Thyroid gland (tissue), 4 donors: ENCODE results near the gene CACNA2D3. TPM values are rescaled to one million over a fixed set of nuclear protein-coding genes. Genes with fewer than 3 reads are reported as not detected.

Experiments
- DNase-seq, 2 donors: peaks; one replicate each; pipeline ENCODE4 v3.0.0-alpha.2; 2019
- H3K27ac ChIP-seq, 3 donors: fragments of 200-600 bp; sonication (generic); 1 replicate in 2 of 3; 2 replicates in 1 of 3; pipeline ENCODE4 v1.5.1; 2016 to 2019; ENCODE audit warnings: mild to moderate bottlenecking in 1 of 3, moderate library complexity in 1 of 3
- H3K27me3 ChIP-seq: fragments of 200-600 bp; sonication (generic); one replicate; pipeline ENCODE4 v1.5.1; 2019
- H3K36me3 ChIP-seq, 2 donors: fragments of 200-600 bp; sonication (generic); one replicate each; pipeline ENCODE4 v1.5.1; 2016 to 2019
- H3K4me1 ChIP-seq, 2 donors: fragments of 200-600 bp; sonication (generic); one replicate each; pipeline ENCODE4 v1.5.1; 2017 to 2019
- H3K4me3 ChIP-seq, 3 donors: fragments of 200-600 bp; sonication (generic); replicated peaks in 1 of 3; 1 replicate in 2 of 3; 2 replicates in 1 of 3; pipeline ENCODE4 v1.5.1; 2016; ENCODE audit warnings: mild to moderate bottlenecking in 1 of 3
- H3K9me3 ChIP-seq: fragments of 200-600 bp; sonication (generic); one replicate; pipeline ENCODE4 v1.5.1; 2017
- CTCF ChIP-seq, 6 experiments: fragments of 200-600 bp in 3 of 6; fragments of 450-650 bp in 3 of 6; sonication (generic) in 3 of 6; IDR thresholded peaks; one replicate each; pipeline ENCODE4 v1.5.1; 2016 to 2019; ENCODE audit warnings: antibody characterized with exemption in 6 of 6, mild to moderate bottlenecking in 2 of 6, inconsistent platforms in 1 of 6, moderate library complexity in 1 of 6
- POLR2A ChIP-seq, 2 donors: fragments of 450-650 bp; IDR thresholded peaks; one replicate each; pipeline ENCODE4 v1.6.1; 2017; ENCODE audit warnings: antibody characterized with exemption in 2 of 2, mild to moderate bottlenecking in 2 of 2, moderate library complexity in 1 of 2
- WGBS, 2 donors: methylation state at CpG; one replicate each; pipeline ENCODE4 v1.1.5; 2017; 5-methylcytosine and 5-hydroxymethylcytosine counted together
- intact Hi-C: fragments of 100-400 bp; cut with DNase I; formaldehyde crosslinking; loops from one replicate; pipeline ENCODE4 v1.15.1; 2023
- total RNA-seq, 4 donors: library from RNA; depleted of rRNA; stranded (reverse); fragments of >200 nt; gene quantifications; one replicate each; pipeline ENCODE4 v1.2.3, GENCODE V29; 2016

Gene CACNA2D3
- total RNA-seq, 4 donors from 2014 or later = 2.9 to 4.8 (median 4.5) TPM

- Histone ChIP-seq H3K36me3 (no peaks in the 10 kb centered on the region), H3K4me1 (no peaks in the 10 kb centered on the region), H3K9me3 (no peaks in the 10 kb centered on the region), H3K27me3 (no peaks in the 10 kb centered on the region), H3K27ac (no peak overlapping the region), H3K4me3 (no peak overlapping the region)
- 19 to 47% methylated on average over 4 to 6 of the region's 6 CpGs for WGBS, 2 donors
- DNase-seq = peak; percentile 38 to 41
- intact Hi-C loops = no loop called here
- no peak for TF ChIP-seq POLR2A (IDR thresholded peaks at IDR 0.05)
- TF ChIP-seq CTCF (IDR thresholded peaks at IDR 0.05) = no peak
These were observed 187.2 kb downstream of the CACNA2D3 start for GRCh38 chr3:54309601-54310000.

GRCh38 chr3:54311211-54311747, 188.9 kb downstream of the CACNA2D3 start:
- 83 to 87% methylated on average over 6 of the region's 6 CpGs for WGBS, 2 donors
- no peak for DNase-seq
- no peaks in the 10 kb centered on the region for H3K27me3 ChIP-seq
- TF ChIP-seq CTCF (IDR thresholded peaks at IDR 0.05) (no peak), POLR2A (IDR thresholded peaks at IDR 0.05) (no peak)
- intact Hi-C loops = no loop called here
- no peak overlapping the region for H3K27ac ChIP-seq
- no peaks in the 10 kb centered on the region for H3K4me1 ChIP-seq
- H3K4me3 ChIP-seq = no peak overlapping the region
- H3K9me3 ChIP-seq = no peaks in the 10 kb centered on the region
- H3K36me3 ChIP-seq = no peaks in the 10 kb centered on the region

DNA sequence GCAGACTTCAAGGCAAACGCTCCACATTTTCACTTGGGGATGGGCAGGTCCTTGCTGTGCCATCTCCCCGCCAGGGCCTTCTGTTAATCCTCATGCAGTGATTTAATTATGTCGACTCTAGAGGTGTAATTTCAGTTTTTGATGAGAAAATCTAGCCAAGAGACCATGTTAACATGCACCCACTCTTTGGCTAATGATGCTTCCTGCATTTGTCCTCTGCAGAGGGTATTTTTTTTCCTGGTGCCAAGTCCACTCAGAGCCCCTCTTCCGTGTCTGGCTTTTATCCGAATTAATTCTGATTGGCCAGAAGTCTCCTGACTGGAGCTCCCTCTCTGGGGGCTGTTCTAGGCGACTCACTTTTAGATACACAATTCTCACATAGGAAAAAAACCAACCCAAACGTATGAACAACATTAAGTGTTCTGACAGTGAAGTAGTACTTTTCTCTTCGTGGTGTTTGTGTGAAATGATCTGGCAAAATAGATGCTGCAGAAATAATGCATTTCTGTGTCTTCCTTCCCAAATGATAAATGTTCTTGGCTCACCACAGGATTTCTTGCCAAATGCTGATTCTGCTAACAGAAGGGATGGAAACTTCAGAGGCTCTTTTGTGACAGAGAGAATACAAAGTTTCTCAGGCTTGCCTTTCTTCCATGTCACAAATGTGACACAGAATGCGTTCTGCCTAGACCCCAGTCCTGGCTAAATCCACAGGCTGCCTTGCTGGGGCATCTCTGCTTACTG, 190.0 kb downstream of the CACNA2D3 start:
- WGBS, 2 donors = 55 to 60% methylated on average over 9 of the region's 9 CpGs
- H3K27ac ChIP-seq = no peak overlapping the region

GRCh38 chr3:54313418-54313817, 191.1 kb downstream of the CACNA2D3 start:
- no peaks in the 10 kb centered on the region for H3K9me3 ChIP-seq
- H3K27ac ChIP-seq = no peak overlapping the region
- TF ChIP-seq POLR2A (IDR thresholded peaks at IDR 0.05) (no peak), CTCF (IDR thresholded peaks at IDR 0.05) (no peak)
- no peaks in the 10 kb centered on the region for H3K4me1 ChIP-seq
- H3K36me3 ChIP-seq = no peaks in the 10 kb centered on the region
- no peaks in the 10 kb centered on the region for H3K27me3 ChIP-seq
- H3K4me3 ChIP-seq = no peak overlapping the region
- no peak for DNase-seq
- 74 to 78% methylated on average over 5 of the region's 5 CpGs for WGBS, 2 donors
- intact Hi-C loops = no loop called here

More for the DNA sequence above, 190.0 kb downstream of the CACNA2D3 start:
- no peak overlapping the region for H3K4me3 ChIP-seq
- no peaks in the 10 kb centered on the region for H3K4me1 ChIP-seq
- no peaks in the 10 kb centered on the region for H3K27me3 ChIP-seq
- intact Hi-C loops = no loop called here
- H3K9me3 ChIP-seq = no peaks in the 10 kb centered on the region
- no peak for DNase-seq
- no peaks in the 10 kb centered on the region for H3K36me3 ChIP-seq
- TF ChIP-seq CTCF (IDR thresholded peaks at IDR 0.05) (no peak), POLR2A (IDR thresholded peaks at IDR 0.05) (no peak)

- intact Hi-C loops = no loop called here
- no peak for TF ChIP-seq CTCF (IDR thresholded peaks at IDR 0.05)
- TF ChIP-seq POLR2A (IDR thresholded peaks at IDR 0.05) = no peak
These were observed 199.2 kb downstream of the CACNA2D3 start for GRCh38 chr3:54321520-54321919.

More at GRCh38 chr3:54321520-54321919, 199.2 kb downstream of the CACNA2D3 start:
- Histone ChIP-seq H3K36me3 (no peaks in the 10 kb centered on the region), H3K27ac (no peak overlapping the region), H3K27me3 (no peaks in the 10 kb centered on the region), H3K4me3 (no peak overlapping the region), H3K4me1 (peaks cover 0 to 12% of the 10 kb centered on the region in 2 donors), H3K9me3 (no peaks in the 10 kb centered on the region)
- 46 to 49% methylated on average over 5 of the region's 5 CpGs for WGBS, 2 donors
- no peak for DNase-seq
